Ectodermal cell (in vitro differentiated cells): ENCODE measurements around the gene KCTD3.
A peak's percentile ranks its signal among the peaks of the same experiment; 100 is the strongest.

Experiments
- H3K27ac ChIP-seq: 2 replicates; pipeline ENCODE4 v1.7.0; 2013; ENCODE audit warnings: mild to moderate bottlenecking, low read depth, low read length; ENCODE audit not compliant: insufficient read depth, poor library complexity, severe bottlenecking
- H3K27me3 ChIP-seq: 2 replicates; pipeline ENCODE4 v1.7.0; 2013; ENCODE audit warnings: mild to moderate bottlenecking, low read length; ENCODE audit not compliant: insufficient read depth, control insufficient read depth, poor library complexity, severe bottlenecking
- H3K36me3 ChIP-seq: one replicate; pipeline ENCODE4 v1.7.0; 2013; ENCODE audit warnings: low read length; ENCODE audit not compliant: control insufficient read depth, insufficient read depth
- H3K4me1 ChIP-seq: one replicate; pipeline ENCODE4 v1.7.0; 2013; ENCODE audit warnings: low read length; ENCODE audit not compliant: control insufficient read depth, insufficient read depth
- H3K4me3 ChIP-seq: 2 replicates; pipeline ENCODE4 v1.7.0; 2013; ENCODE audit warnings: low read depth, low read length, control low read depth; ENCODE audit not compliant: insufficient read depth
- H3K9me3 ChIP-seq: 2 replicates; pipeline ENCODE4 v1.7.0; 2013; ENCODE audit warnings: mild to moderate bottlenecking, low read length, moderate library complexity; ENCODE audit not compliant: control insufficient read depth
- WGBS, 2 experiments: methylation state at CpG; one replicate each; pipeline ENCODE4 v1.1.7; 2013; ENCODE audit warnings: missing lambda C conversion rate in 2 of 2; 5-methylcytosine and 5-hydroxymethylcytosine counted together

KCTD3 gene

GRCh38 chr1:215555531-215555930, 11.6 kb upstream of the KCTD3 start:
- no peaks in the 10 kb centered on the region for H3K9me3 ChIP-seq
- H3K27me3 ChIP-seq: no peaks in the 10 kb centered on the region
- no peak overlapping the region for H3K4me3 ChIP-seq
- no peaks in the 10 kb centered on the region for H3K36me3 ChIP-seq
- H3K27ac ChIP-seq: no peak overlapping the region
- 83 to 89% methylated on average over 1 of the region's 1 CpG for WGBS, 2 experiments
- H3K4me1 ChIP-seq: no peaks in the 10 kb centered on the region

- H3K36me3 ChIP-seq: no peaks in the 10 kb centered on the region
- no peak overlapping the region for H3K27ac ChIP-seq
- 92 to 93% methylated on average over 2 of the region's 2 CpGs for WGBS, 2 experiments
- no peaks in the 10 kb centered on the region for H3K9me3 ChIP-seq
- H3K4me1 ChIP-seq: no peaks in the 10 kb centered on the region
- no peaks in the 10 kb centered on the region for H3K27me3 ChIP-seq
- H3K4me3 ChIP-seq: no peak overlapping the region
Observed at GRCh38 chr1:215556996-215557395, 10.1 kb upstream of the KCTD3 start.

DNA sequence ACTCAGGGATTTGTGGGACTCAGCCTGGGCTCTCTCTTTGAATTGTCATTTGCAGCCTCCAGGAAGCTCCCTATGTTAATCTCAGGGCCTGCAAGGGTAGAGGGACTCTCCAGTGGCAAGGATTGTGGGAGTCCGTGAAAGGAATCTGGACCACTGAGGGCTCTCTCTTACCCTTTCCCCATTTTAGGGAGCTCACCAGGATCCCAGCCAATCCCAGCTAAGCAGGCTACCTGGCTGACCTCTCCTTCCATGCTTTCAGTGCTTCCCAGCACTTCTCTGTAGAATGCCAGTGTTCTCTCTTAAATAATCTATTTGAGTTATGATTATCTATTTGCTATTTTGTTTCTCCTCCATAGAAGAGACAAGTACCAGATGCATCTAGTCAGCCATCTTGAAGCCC, 9.6 kb upstream of the KCTD3 start:
- no peaks in the 10 kb centered on the region for H3K4me1 ChIP-seq
- no peaks in the 10 kb centered on the region for H3K9me3 ChIP-seq
- H3K36me3 ChIP-seq: no peaks in the 10 kb centered on the region
- WGBS, 2 experiments: 68 to 83% methylated on average over 1 of the region's 1 CpG
- H3K4me3 ChIP-seq: no peak overlapping the region
- no peaks in the 10 kb centered on the region for H3K27me3 ChIP-seq
- no peak overlapping the region for H3K27ac ChIP-seq

DNA sequence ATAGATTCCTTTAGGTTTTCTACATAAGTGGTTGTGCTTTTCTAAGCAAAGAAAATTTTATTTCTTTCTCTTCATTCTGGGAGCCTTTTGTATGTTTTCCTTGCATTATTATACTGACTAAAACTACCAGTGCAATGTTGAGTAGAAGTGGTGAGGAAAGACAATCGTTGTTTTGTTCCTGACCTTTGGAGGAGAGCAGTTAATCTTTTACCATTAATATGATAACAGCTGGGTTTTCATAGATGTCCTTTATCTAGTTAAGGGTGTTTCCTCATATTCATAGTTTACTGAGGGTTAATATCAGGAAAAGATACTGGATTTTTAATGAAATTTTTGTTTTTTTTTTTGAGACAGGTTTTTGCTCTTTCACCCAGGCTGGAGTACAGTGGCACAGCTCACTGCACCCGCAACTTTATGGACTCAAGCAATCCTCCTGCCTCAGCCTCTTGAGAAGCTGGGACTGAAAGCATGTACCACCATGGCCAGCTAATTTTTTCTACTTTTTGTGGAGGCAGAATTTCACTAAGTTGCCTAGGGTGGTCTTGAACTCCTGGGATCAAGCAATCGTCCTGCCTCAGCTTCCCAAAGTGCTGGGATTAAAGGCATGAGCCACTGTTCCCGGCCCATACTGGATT, 9.0 kb upstream of the KCTD3 start:
- H3K27me3 ChIP-seq: no peaks in the 10 kb centered on the region

DNA sequence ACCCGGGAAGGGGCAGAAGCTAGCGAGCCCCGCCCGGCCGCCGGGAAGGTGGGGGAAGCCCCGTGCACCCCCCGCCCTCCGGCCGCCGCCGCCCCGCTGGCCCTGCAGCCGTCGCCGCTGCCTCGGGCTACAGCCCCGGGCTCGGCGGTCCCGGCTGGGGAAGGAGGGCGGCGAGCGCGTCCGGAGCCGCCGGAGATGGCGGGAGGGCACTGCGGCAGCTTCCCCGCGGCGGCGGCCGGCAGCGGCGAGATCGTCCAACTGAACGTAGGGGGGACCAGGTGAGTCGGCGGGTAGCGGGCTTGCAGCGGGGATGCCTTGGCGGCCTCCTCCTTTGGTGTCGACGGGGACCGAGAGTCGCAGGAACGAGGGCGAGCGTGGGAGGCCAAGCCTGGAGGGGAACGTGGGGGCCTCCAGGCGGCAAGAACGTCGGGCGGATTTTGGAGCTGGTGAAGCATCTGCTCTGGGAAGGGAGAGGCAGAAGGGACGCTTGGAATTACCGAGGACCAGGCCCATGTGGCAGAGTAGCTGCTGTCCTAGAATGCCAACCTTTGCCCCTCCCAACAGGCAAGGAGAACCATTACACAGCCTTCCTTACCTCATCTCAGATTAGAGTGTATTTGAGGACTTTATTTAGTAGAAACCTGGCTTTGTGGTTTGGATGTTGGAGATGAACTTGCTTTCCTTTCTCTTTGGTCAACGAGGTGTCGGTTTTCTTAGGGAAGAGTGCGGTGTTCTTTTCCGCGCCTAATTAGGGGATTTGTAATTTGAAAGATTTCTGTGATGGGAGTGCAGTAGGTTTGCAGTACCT, 591 bp downstream of the KCTD3 start:
- Histone ChIP-seq H3K4me1 (peaks cover 4% of the 10 kb centered on the region), H3K27me3 (no peaks in the 10 kb centered on the region), H3K36me3 (no peaks in the 10 kb centered on the region), H3K27ac (peak overlapping the region; percentile 92), H3K9me3 (no peaks in the 10 kb centered on the region), H3K4me3 (peak overlapping the region; percentile 87)
- WGBS, 2 experiments: 0% methylated on average over 63 of the region's 63 CpGs

More for the DNA sequence above, 9.0 kb upstream of the KCTD3 start:
- Histone ChIP-seq H3K9me3 (no peaks in the 10 kb centered on the region), H3K4me3 (no peak overlapping the region), H3K36me3 (no peaks in the 10 kb centered on the region), H3K4me1 (no peaks in the 10 kb centered on the region), H3K27ac (no peak overlapping the region)
- WGBS, 2 experiments: 92 to 94% methylated on average over 2 to 3 of the region's 4 CpGs

DNA sequence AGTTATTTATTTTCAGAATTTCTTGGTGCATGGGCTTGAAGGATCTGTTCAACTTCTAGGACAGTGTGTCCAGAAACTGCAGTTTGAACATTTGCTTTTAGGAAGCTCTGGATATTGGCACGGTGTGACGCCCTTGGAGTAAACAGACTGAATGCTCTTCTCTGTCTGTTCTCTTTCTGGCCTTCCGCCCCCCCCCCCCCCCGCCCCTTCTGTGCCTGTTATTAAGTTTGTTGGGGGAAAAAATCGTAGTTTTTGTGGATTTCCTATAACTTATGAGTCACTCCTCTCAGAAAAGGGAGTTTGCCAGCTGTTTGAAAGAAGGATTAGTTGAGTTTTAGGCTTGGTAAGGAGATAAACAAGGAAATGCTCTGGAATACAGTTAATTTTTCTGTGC, 1.2 kb downstream of the KCTD3 start:
- Histone ChIP-seq H3K4me3 (peak overlapping the region; percentile 87), H3K36me3 (no peaks in the 10 kb centered on the region), H3K9me3 (no peaks in the 10 kb centered on the region), H3K27ac (peak overlapping the region; percentile 92), H3K4me1 (peaks cover 4% of the 10 kb centered on the region), H3K27me3 (no peaks in the 10 kb centered on the region)
- 2 to 6% methylated on average over 3 to 4 of the region's 5 CpGs for WGBS, 2 experiments

- H3K9me3 ChIP-seq: no peaks in the 10 kb centered on the region
- H3K27me3 ChIP-seq: no peaks in the 10 kb centered on the region
- no peak overlapping the region for H3K27ac ChIP-seq
- H3K36me3 ChIP-seq: no peaks in the 10 kb centered on the region
- WGBS, 2 experiments: 91 to 98% methylated on average over 3 of the region's 3 CpGs
- no peak overlapping the region for H3K4me3 ChIP-seq
- H3K4me1 ChIP-seq: peaks cover 4% of the 10 kb centered on the region
Observed at GRCh38 chr1:215569986-215570824, 3.1 kb downstream of the KCTD3 start.

GRCh38 chr1:215581896-215582295, 14.8 kb downstream of the KCTD3 start:
- H3K4me3 ChIP-seq: no peak overlapping the region
- H3K36me3 ChIP-seq: peaks cover 27% of the 10 kb centered on the region

DNA sequence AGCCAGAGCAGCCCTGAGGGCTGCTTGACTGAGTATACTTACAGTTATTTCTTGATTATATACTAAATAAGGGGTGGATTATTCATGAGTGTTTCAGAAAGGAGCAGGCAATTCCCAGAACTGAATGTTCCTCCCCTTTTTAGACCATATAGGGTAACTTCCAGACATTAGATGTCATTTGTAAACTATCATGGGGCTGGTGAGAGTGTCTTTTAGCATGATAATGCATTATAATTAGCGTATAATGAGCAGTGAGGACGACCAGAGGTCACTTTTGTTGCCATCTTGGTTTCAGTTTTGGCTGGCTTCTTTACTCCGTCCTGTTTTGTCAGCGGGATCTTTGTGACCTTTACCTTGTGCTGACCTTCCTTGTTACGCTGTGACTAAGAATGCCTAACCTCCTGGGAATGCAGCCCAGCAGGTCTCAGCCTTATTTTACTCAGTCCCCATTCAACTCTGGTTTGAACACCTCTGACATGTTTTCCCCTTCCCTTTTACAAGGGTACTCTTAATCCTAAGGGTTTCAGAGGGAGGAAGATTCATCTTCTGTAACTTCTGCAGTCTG, 16.2 kb downstream of the KCTD3 start:
- Histone ChIP-seq H3K9me3 (no peaks in the 10 kb centered on the region), H3K4me1 (no peaks in the 10 kb centered on the region), H3K4me3 (no peak overlapping the region), H3K27ac (no peak overlapping the region), H3K27me3 (no peaks in the 10 kb centered on the region), H3K36me3 (peaks cover 25% of the 10 kb centered on the region)
- WGBS, 2 experiments: 71 to 76% methylated on average over 5 of the region's 5 CpGs

More at GRCh38 chr1:215581896-215582295, 14.8 kb downstream of the KCTD3 start:
- H3K9me3 ChIP-seq: no peaks in the 10 kb centered on the region
- 97 to 100% methylated on average over 1 to 2 of the region's 2 CpGs for WGBS, 2 experiments
- H3K4me1 ChIP-seq: no peaks in the 10 kb centered on the region
- H3K27ac ChIP-seq: no peak overlapping the region
- no peaks in the 10 kb centered on the region for H3K27me3 ChIP-seq

DNA sequence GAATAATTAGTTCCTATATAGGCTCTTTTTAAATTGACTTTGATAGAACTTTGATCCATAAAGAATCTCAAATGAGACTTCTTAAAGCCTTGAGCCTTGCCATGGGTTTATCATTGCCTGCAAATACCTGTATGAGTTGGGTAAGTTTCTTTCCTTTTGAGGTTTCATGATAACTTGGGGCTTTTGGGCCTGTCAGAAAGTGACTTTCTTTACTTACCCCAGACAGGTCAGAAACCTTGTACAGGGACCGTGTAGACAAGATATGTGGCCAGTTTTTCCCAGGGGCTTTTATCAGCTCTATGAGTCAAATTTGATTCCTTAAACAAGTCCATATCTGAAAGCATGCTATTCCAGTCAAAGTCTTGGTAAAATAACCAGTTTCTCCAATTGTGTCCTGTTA, 17.3 kb downstream of the KCTD3 start:
- H3K27me3 ChIP-seq: no peaks in the 10 kb centered on the region
- no peak overlapping the region for H3K4me3 ChIP-seq
- 92 to 100% methylated on average over 1 of the region's 1 CpG for WGBS, 2 experiments
- no peaks in the 10 kb centered on the region for H3K4me1 ChIP-seq
- H3K9me3 ChIP-seq: no peaks in the 10 kb centered on the region
- no peak overlapping the region for H3K27ac ChIP-seq
- H3K36me3 ChIP-seq: peaks cover 21% of the 10 kb centered on the region
